CD14-positive monocyte (primary cell): Measurements from ENCODE around the gene AKAP12. TPM values are rescaled to one million over a fixed set of nuclear protein-coding genes. Genes with fewer than 3 reads are reported as not detected.

Source experiments
- DNase-seq, 3 donors: peaks; one replicate each; pipeline ENCODE4 v3.0.0-alpha.2; 2011 to 2022
- H2AFZ ChIP-seq: 2 replicates; pipeline ENCODE4 v1.6.0; 2012; ENCODE audit warnings: mild to moderate bottlenecking, low read depth, low read length, inconsistent platforms; ENCODE audit not compliant: insufficient read depth, poor library complexity, severe bottlenecking
- H3K27ac ChIP-seq, 2 donors: 1 replicate in 1 of 2; 2 replicates in 1 of 2; pipeline ENCODE4 v1.5.1; 2012 to 2013; ENCODE audit warnings: low read length in 2 of 2, control low read depth in 1 of 2, inconsistent platforms in 1 of 2, low read depth in 1 of 2, mild to moderate bottlenecking in 1 of 2
- H3K27me3 ChIP-seq, 2 donors: one replicate each; pipeline versions ENCODE4 v1.6.0 to v1.6.1; 2011 to 2013; ENCODE audit warnings: low read length in 2 of 2; ENCODE audit not compliant: control insufficient read depth in 2 of 2, insufficient read depth in 2 of 2
- H3K36me3 ChIP-seq, 2 donors: replicated peaks in 1 of 2; 1 replicate in 1 of 2; 2 replicates in 1 of 2; pipeline versions ENCODE4 v1.5.1 to v1.6.1; 2012 to 2013; ENCODE audit warnings: low read length in 2 of 2, control low read depth in 1 of 2, inconsistent platforms in 1 of 2, mild to moderate bottlenecking in 1 of 2; ENCODE audit not compliant: insufficient read depth in 2 of 2, control insufficient read depth in 1 of 2
- H3K4me1 ChIP-seq, 2 donors: 1 replicate in 1 of 2; 2 replicates in 1 of 2; pipeline versions ENCODE4 v1.5.1 to v1.6.1; 2012 to 2013; ENCODE audit warnings: low read length in 2 of 2, control low read depth in 1 of 2, inconsistent platforms in 1 of 2, mild to moderate bottlenecking in 1 of 2, moderate library complexity in 1 of 2; ENCODE audit not compliant: insufficient read depth in 2 of 2, control insufficient read depth in 1 of 2
- H3K4me2 ChIP-seq: replicated peaks from 2 replicates; pipeline ENCODE3; 2012; ENCODE audit warnings: low read length, moderate library complexity, mild to moderate bottlenecking; ENCODE audit not compliant: poor library complexity, severe bottlenecking; ENCODE audit errors: extremely low read depth
- H3K4me3 ChIP-seq, 3 experiments: fragments of 200-600 bp in 1 of 3; sonication (generic) in 1 of 3; replicated peaks in 1 of 3; 1 replicate in 2 of 3; 2 replicates in 1 of 3; pipeline ENCODE4 v1.5.1; 2011 to 2013; ENCODE audit warnings: low read length in 3 of 3, mild to moderate bottlenecking in 3 of 3, control low read depth in 2 of 3, low read depth in 2 of 3, inconsistent platforms in 1 of 3, moderate library complexity in 1 of 3
- H3K79me2 ChIP-seq: 2 replicates; pipeline ENCODE4 v1.6.0; 2012; ENCODE audit warnings: mild to moderate bottlenecking, control low read depth, inconsistent platforms, low read length, moderate library complexity; ENCODE audit not compliant: insufficient read depth
- H3K9ac ChIP-seq: 2 replicates; pipeline ENCODE4 v1.6.0; 2017; ENCODE audit warnings: low read length, mild to moderate bottlenecking; ENCODE audit not compliant: insufficient read depth, poor library complexity, severe bottlenecking
- H3K9me3 ChIP-seq, 2 donors: replicated peaks in 1 of 2; 1 replicate in 1 of 2; 2 replicates in 1 of 2; pipeline versions ENCODE4 v1.5.1 to v1.6.1; 2012 to 2013; ENCODE audit warnings: low read length in 2 of 2, control low read depth in 1 of 2; ENCODE audit not compliant: control insufficient read depth in 1 of 2, insufficient read depth in 1 of 2
- H4K20me1 ChIP-seq: 2 replicates; pipeline ENCODE4 v1.6.0; 2012; ENCODE audit warnings: mild to moderate bottlenecking, low read length, control low read depth, moderate library complexity; ENCODE audit not compliant: insufficient read depth
- H3K27ac Mint-ChIP-seq, 7 donors: one replicate each; pipeline ENCODE4 v1.8.0; 2020; ENCODE audit warnings: mild to moderate bottlenecking in 7 of 7, mixed read lengths in 7 of 7, moderate library complexity in 6 of 7, inconsistent platforms in 2 of 7
- H3K27me3 Mint-ChIP-seq, 3 donors: one replicate each; pipeline ENCODE4 v1.8.0; 2021 to 2022; ENCODE audit warnings: low read depth in 3 of 3, mild to moderate bottlenecking in 3 of 3, mixed read lengths in 3 of 3, moderate library complexity in 3 of 3, inconsistent platforms in 1 of 3
- H3K36me3 Mint-ChIP-seq, 2 donors: one replicate each; pipeline ENCODE4 v1.8.0; 2020; ENCODE audit warnings: mixed read lengths in 2 of 2, inconsistent platforms in 1 of 2, mild to moderate bottlenecking in 1 of 2
- H3K4me1 Mint-ChIP-seq: one replicate; pipeline ENCODE4 v1.8.0; 2020; ENCODE audit warnings: mild to moderate bottlenecking, mixed read lengths
- H3K4me3 Mint-ChIP-seq, 2 donors: one replicate each; pipeline ENCODE4 v1.8.0; 2020; ENCODE audit warnings: mild to moderate bottlenecking in 2 of 2, mixed read lengths in 2 of 2, moderate library complexity in 1 of 2
- H3K9me3 Mint-ChIP-seq, 7 donors: one replicate each; pipeline ENCODE4 v1.8.0; 2020 to 2022; ENCODE audit warnings: mixed read lengths in 7 of 7, mild to moderate bottlenecking in 6 of 7, moderate library complexity in 6 of 7, inconsistent platforms in 2 of 7
- CTCF ChIP-seq: fragments of 200-600 bp; IDR thresholded peaks from one replicate; pipeline ENCODE4 v1.8.0; 2022; ENCODE audit warnings: antibody characterized with exemption, mild to moderate bottlenecking
- WGBS: methylation state at CpG from one replicate; pipeline ENCODE4 v1.1.5; 2013; ENCODE audit warnings: missing lambda C conversion rate; ENCODE audit not compliant: insufficient coverage; 5-methylcytosine and 5-hydroxymethylcytosine counted together
- intact Hi-C, 2 donors: fragments of 100-400 bp; cut with micrococcal nuclease; formaldehyde crosslinking; loops; one replicate each; pipeline versions ENCODE4 v1.15.0 to v1.15.1; 2023
- polyA plus RNA-seq, 3 donors: library from polyadenylated mRNA; depleted of rRNA in 1 of 3; unstranded in 2 of 3; stranded (reverse) in 1 of 3; fragments of 300-500 nt in 2 of 3; fragments of >200 nt in 1 of 3; fragmentation: Illumina TruSeq in 2 of 3; gene quantifications; 1 replicate in 2 of 3; 2 replicates in 1 of 3; pipeline ENCODE4 v1.2.3, GENCODE V29; 2012 to 2021

The AKAP12 gene
- polyA plus RNA-seq, 3 donors, result 0.01 TPM; not detected in 2

- Histone ChIP-seq H3K4me1 (no peaks in the 10 kb centered on the region), H3K36me3 (no peaks in the 10 kb centered on the region), H2AFZ (no peak overlapping the region), H3K79me2 (no peaks in the 10 kb centered on the region), H4K20me1 (no peaks in the 10 kb centered on the region), H3K9me3 (no peaks in the 10 kb centered on the region), H3K4me3 (no peak overlapping the region), H3K27me3 (peaks cover 0 to 2% of the 10 kb centered on the region in 2 donors), H3K4me2 (no peak overlapping the region), H3K27ac (no peak overlapping the region), H3K9ac (no peak overlapping the region)
- Mint-ChIP-seq H3K27me3 (peaks cover 7 to 23% (median 16%) of the 10 kb centered on the region in 3 donors), H3K4me1 (no peaks in the 10 kb centered on the region), H3K9me3 (peaks cover 0 to 4% (median 0%) of the 10 kb centered on the region in 7 donors), H3K4me3 (no peak overlapping the region), H3K27ac (no peak overlapping the region), H3K36me3 (no peaks in the 10 kb centered on the region)
- WGBS, result 100% methylated on average over 1 of the region's 6 CpGs
- TF ChIP-seq CTCF, result no peak
- DNase-seq, result no peak
- intact Hi-C loops, result no loop called here
Observed at GRCh38 chr6:151252634-151253033, 12.9 kb downstream of the AKAP12 start.

GRCh38 chr6:151254451-151255081 is 14.8 kb downstream of the AKAP12 start:
- H4K20me1 ChIP-seq, result no peaks in the 10 kb centered on the region
- no peak overlapping the region for H3K27ac Mint-ChIP-seq
- WGBS, result 92% methylated on average over 14 of the region's 14 CpGs
- no peak overlapping the region for H3K27ac ChIP-seq
- H2AFZ ChIP-seq, result no peak overlapping the region
- no peak for TF ChIP-seq CTCF
- H3K27me3 ChIP-seq, result peaks cover 0 to 2% of the 10 kb centered on the region in 2 donors
- peaks cover 7 to 17% (median 14%) of the 10 kb centered on the region in 3 donors for H3K27me3 Mint-ChIP-seq
- no peaks in the 10 kb centered on the region for H3K36me3 Mint-ChIP-seq
- no peaks in the 10 kb centered on the region for H3K36me3 ChIP-seq
- peak overlapping the region in 1 of 2 donors; percentile 40 for H3K4me3 Mint-ChIP-seq
- H3K4me1 ChIP-seq, result no peaks in the 10 kb centered on the region
- no peak overlapping the region for H3K4me3 ChIP-seq
- H3K79me2 ChIP-seq, result no peaks in the 10 kb centered on the region
- no peak for DNase-seq
- H3K9me3 Mint-ChIP-seq, result peaks cover 0 to 4% (median 0%) of the 10 kb centered on the region in 7 donors
- no peak overlapping the region for H3K4me2 ChIP-seq
- intact Hi-C loops, result no loop called here
- no peaks in the 10 kb centered on the region for H3K9me3 ChIP-seq
- H3K4me1 Mint-ChIP-seq, result no peaks in the 10 kb centered on the region
- H3K9ac ChIP-seq, result no peak overlapping the region
